Prostate gland (tissue), 2 donors: ENCODE data around the gene LYRM9. TPM values are rescaled to one million over a fixed set of nuclear protein-coding genes. Genes with fewer than 3 reads are reported as not detected.

Experiments used
- DNase-seq: peaks from one replicate; pipeline ENCODE4 v3.0.0-alpha.2; 2019; ENCODE audit warnings: low spot score
- H3K27ac ChIP-seq, 2 donors: fragments of 200-600 bp; sonication (generic); 2 replicates each; pipeline ENCODE4 v1.5.1; 2017 to 2019
- H3K27me3 ChIP-seq: fragments of 200-600 bp; sonication (generic); replicated peaks from 2 replicates; pipeline ENCODE4 v1.5.1; 2019; ENCODE audit not compliant: insufficient read depth
- H3K36me3 ChIP-seq, 2 donors: fragments of 200-600 bp; sonication (generic); 1 replicate in 1 of 2; 2 replicates in 1 of 2; pipeline versions ENCODE4 v1.5.1 to v1.8.1; 2017 to 2019
- H3K4me1 ChIP-seq: fragments of 200-600 bp; sonication (generic); replicated peaks from 2 replicates; pipeline ENCODE4 v1.5.1; 2019
- H3K4me3 ChIP-seq, 2 donors: fragments of 200-600 bp; sonication (generic); 2 replicates each; pipeline ENCODE4 v1.5.1; 2017 to 2019
- H3K9me3 ChIP-seq: fragments of 200-600 bp; sonication (generic); 2 replicates; pipeline ENCODE4 v1.5.1; 2017
- CTCF ChIP-seq, 4 experiments: fragments of 200-600 bp in 2 of 4; fragments of 450-650 bp in 2 of 4; sonication (generic) in 2 of 4; IDR thresholded peaks; 1 replicate in 3 of 4; 2 replicates in 1 of 4; pipeline ENCODE4 v1.5.1; 2016 to 2019; ENCODE audit warnings: antibody characterized with exemption in 4 of 4, mild to moderate bottlenecking in 2 of 4, moderate library complexity in 2 of 4
- POLR2A ChIP-seq: fragments of 450-650 bp; IDR thresholded peaks from one replicate; pipeline ENCODE4 v1.6.1; 2016; ENCODE audit warnings: antibody characterized with exemption, mild to moderate bottlenecking
- POLR2AphosphoS5 ChIP-seq: sonication (generic); formaldehyde crosslinking; IDR thresholded peaks from one replicate; pipeline ENCODE4 v1.6.1; 2017; ENCODE audit warnings: antibody characterized with exemption
- WGBS: methylation state at CpG from one replicate; pipeline ENCODE4 v1.1.5; 2018; 5-methylcytosine and 5-hydroxymethylcytosine counted together
- intact Hi-C: fragments of 100-400 bp; cut with DNase I; formaldehyde crosslinking; loops from one replicate; pipeline ENCODE4 v1.14.2; 2022
- total RNA-seq, 2 donors: library from RNA; depleted of rRNA; stranded (reverse); fragments of >200 nt; gene quantifications; one replicate each; pipeline ENCODE4 v1.1.0, GENCODE V29; 2016

LYRM9 gene
- total RNA-seq = 10 to 100 TPM; 26.1 to 30.9 TPM

GRCh38 chr17:27892866-27893769, at the start of gene LYRM9:
Gene LYRM9 (minus strand): TSS chr17:27893365. CDS start chr17:27882694, 10,671 bp downstream.
- intact Hi-C loops = loop anchor here (10.0 kb wide), 1 partner anchor 462 kb away; the partner anchor contains the start of gene POLDIP2
- H3K27ac ChIP-seq = peak within 1 kb of the TSS; percentile 71 to 77
- H3K27me3 ChIP-seq = no peaks in the 10 kb centered on the region
- H3K9me3 ChIP-seq = no peaks in the 10 kb centered on the region
- no peaks in the 10 kb centered on the region for H3K36me3 ChIP-seq
- no peaks in the 10 kb centered on the region for H3K4me1 ChIP-seq
- WGBS = 1% methylated on average over 64 of the region's 75 CpGs
- H3K4me3 ChIP-seq = peak within 1 kb of the TSS; percentile 61 to 83
- TF ChIP-seq CTCF (IDR thresholded peaks at IDR 0.05) (peak; percentile 83 to 97 (median 90)), POLR2AphosphoS5 (no peak), POLR2A (peak; percentile 12)
- DNase-seq = peak; percentile 86

GRCh38 chr17:27940503-27941428, 47.6 kb upstream of the LYRM9 start:
- TF ChIP-seq POLR2AphosphoS5 (no peak), POLR2A (no peak), CTCF (IDR thresholded peaks at IDR 0.05) (no peak)
- Histone ChIP-seq H3K4me1 (no peaks in the 10 kb centered on the region), H3K27me3 (no peaks in the 10 kb centered on the region), H3K4me3 (no peak overlapping the region), H3K36me3 (no peaks in the 10 kb centered on the region), H3K27ac (no peak overlapping the region), H3K9me3 (no peaks in the 10 kb centered on the region)
- intact Hi-C loops = no loop called here
- no peak for DNase-seq
- WGBS = 65% methylated on average over 13 of the region's 13 CpGs

- intact Hi-C loops = no loop called here
Observed at GRCh38 chr17:27939474-27940465, 46.6 kb upstream of the LYRM9 start.

More at GRCh38 chr17:27939474-27940465, 46.6 kb upstream of the LYRM9 start:
- H3K9me3 ChIP-seq = no peaks in the 10 kb centered on the region
- WGBS = 36% methylated on average over 7 of the region's 7 CpGs
- no peaks in the 10 kb centered on the region for H3K27me3 ChIP-seq
- no peak overlapping the region for H3K4me3 ChIP-seq
- H3K4me1 ChIP-seq = no peaks in the 10 kb centered on the region
- TF ChIP-seq POLR2AphosphoS5 (no peak), POLR2A (no peak), CTCF (IDR thresholded peaks at IDR 0.05) (no peak)
- no peaks in the 10 kb centered on the region for H3K36me3 ChIP-seq
- DNase-seq = no peak
- H3K27ac ChIP-seq = no peak overlapping the region
